ENCODE measurements around the gene TP53BP2.

The TP53BP2 gene

DNA sequence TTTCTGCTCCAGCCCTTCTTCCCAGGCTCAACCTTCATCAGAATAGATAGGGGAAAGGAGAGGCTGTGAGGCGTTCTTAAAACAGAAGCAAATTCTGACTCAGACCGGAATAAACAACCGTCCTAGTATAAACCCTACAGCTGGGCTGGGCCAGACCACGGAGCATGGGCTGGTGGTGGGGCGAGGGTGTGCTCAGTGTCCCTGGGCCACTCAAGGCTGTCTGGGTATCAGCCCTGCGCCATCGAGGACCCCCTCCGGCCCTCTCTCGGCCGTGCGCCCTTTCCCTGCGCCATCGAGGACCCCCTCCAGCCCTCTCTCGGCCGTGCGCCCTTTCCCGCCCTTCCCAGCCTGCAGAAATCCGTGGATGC, 97.4 kb downstream of the TP53BP2 start:
- no peak for DNase-seq
- Histone ChIP-seq H4K20me1 (ENCODE audit: insufficient read depth, low read length) (no peaks in the 10 kb centered on the region), H3K27ac (ENCODE audit: low read length) (no peak overlapping the region), H3K4me3 (ENCODE audit: low read depth in 1 of 2, low read length in 2 of 2) (no peak overlapping the region), H3K79me2 (ENCODE audit: insufficient read depth, low read length) (no peaks in the 10 kb centered on the region), H3K36me3 (ENCODE audit: insufficient read depth, low read length) (no peaks in the 10 kb centered on the region), H3K4me1 (ENCODE audit: insufficient read depth, low read length) (peaks cover 4% of the 10 kb centered on the region), H3K9ac (ENCODE audit: low read depth, low read length) (no peak overlapping the region), H3K9me3 (ENCODE audit: insufficient read depth, low read length, severe bottlenecking) (no peaks in the 10 kb centered on the region), H3K27me3 (ENCODE audit: insufficient read depth, low read length, poor library complexity) (no peaks in the 10 kb centered on the region), H3K4me2 (ENCODE audit: insufficient read depth, low read length) (no peak overlapping the region), H2AFZ (ENCODE audit: low read depth, low read length) (no peak overlapping the region)
- TF ChIP-seq, protein P1, sequence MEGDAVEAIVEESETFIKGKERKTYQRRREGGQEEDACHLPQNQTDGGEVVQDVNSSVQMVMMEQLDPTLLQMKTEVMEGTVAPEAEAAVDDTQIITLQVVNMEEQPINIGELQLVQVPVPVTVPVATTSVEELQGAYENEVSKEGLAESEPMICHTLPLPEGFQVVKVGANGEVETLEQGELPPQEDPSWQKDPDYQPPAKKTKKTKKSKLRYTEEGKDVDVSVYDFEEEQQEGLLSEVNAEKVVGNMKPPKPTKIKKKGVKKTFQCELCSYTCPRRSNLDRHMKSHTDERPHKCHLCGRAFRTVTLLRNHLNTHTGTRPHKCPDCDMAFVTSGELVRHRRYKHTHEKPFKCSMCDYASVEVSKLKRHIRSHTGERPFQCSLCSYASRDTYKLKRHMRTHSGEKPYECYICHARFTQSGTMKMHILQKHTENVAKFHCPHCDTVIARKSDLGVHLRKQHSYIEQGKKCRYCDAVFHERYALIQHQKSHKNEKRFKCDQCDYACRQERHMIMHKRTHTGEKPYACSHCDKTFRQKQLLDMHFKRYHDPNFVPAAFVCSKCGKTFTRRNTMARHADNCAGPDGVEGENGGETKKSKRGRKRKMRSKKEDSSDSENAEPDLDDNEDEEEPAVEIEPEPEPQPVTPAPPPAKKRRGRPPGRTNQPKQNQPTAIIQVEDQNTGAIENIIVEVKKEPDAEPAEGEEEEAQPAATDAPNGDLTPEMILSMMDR (IDR thresholded peaks at IDR 0.05; ENCODE audit: borderline replicate concordance, extremely low read depth, low read length, poor library complexity, severe bottlenecking): no peak
- no peak for TF ChIP-seq EZH2 (IDR thresholded peaks at IDR 0.05; ENCODE audit: borderline replicate concordance, low read depth, low read length, severe bottlenecking)
- ATAC-seq (ENCODE audit: insufficient read depth, low read depth): no peak

- no peak for ATAC-seq (ENCODE audit: insufficient read depth, low read depth)
- no peak for DNase-seq
- Histone ChIP-seq H3K9ac (ENCODE audit: low read depth, low read length) (no peak overlapping the region), H4K20me1 (ENCODE audit: insufficient read depth, low read length) (no peaks in the 10 kb centered on the region), H3K36me3 (ENCODE audit: insufficient read depth, low read length) (no peaks in the 10 kb centered on the region), H2AFZ (ENCODE audit: low read depth, low read length) (no peak overlapping the region), H3K4me2 (ENCODE audit: insufficient read depth, low read length) (no peak overlapping the region), H3K79me2 (ENCODE audit: insufficient read depth, low read length) (no peaks in the 10 kb centered on the region), H3K27me3 (ENCODE audit: insufficient read depth, low read length, poor library complexity) (no peaks in the 10 kb centered on the region), H3K27ac (ENCODE audit: low read length) (no peak overlapping the region), H3K9me3 (ENCODE audit: insufficient read depth, low read length, severe bottlenecking) (no peaks in the 10 kb centered on the region), H3K4me1 (ENCODE audit: insufficient read depth, low read length) (peaks cover 4% of the 10 kb centered on the region), H3K4me3 (ENCODE audit: low read depth in 1 of 2, low read length in 2 of 2) (no peak overlapping the region)
- TF ChIP-seq, protein P1 (IDR thresholded peaks at IDR 0.05; ENCODE audit: borderline replicate concordance, extremely low read depth, low read length, poor library complexity, severe bottlenecking): no peak
- no peak for TF ChIP-seq EZH2 (IDR thresholded peaks at IDR 0.05; ENCODE audit: borderline replicate concordance, low read depth, low read length, severe bottlenecking)
Observed at GRCh38 chr1:223747838-223748335, 97.9 kb downstream of the TP53BP2 start.

GRCh38 chr1:223745731-223746130, 100.0 kb downstream of the TP53BP2 start:
- Histone ChIP-seq H3K9ac (ENCODE audit: low read depth, low read length) (no peak overlapping the region), H3K4me2 (ENCODE audit: insufficient read depth, low read length) (no peak overlapping the region), H3K9me3 (ENCODE audit: insufficient read depth, low read length, severe bottlenecking) (no peaks in the 10 kb centered on the region), H4K20me1 (ENCODE audit: insufficient read depth, low read length) (no peaks in the 10 kb centered on the region), H3K27ac (ENCODE audit: low read length) (no peak overlapping the region), H3K36me3 (ENCODE audit: insufficient read depth, low read length) (no peaks in the 10 kb centered on the region), H3K79me2 (ENCODE audit: insufficient read depth, low read length) (no peaks in the 10 kb centered on the region), H2AFZ (ENCODE audit: low read depth, low read length) (no peak overlapping the region), H3K4me1 (ENCODE audit: insufficient read depth, low read length) (peaks cover 4% of the 10 kb centered on the region), H3K4me3 (ENCODE audit: low read depth in 1 of 2, low read length in 2 of 2) (no peak overlapping the region), H3K27me3 (ENCODE audit: insufficient read depth, low read length, poor library complexity) (no peaks in the 10 kb centered on the region)
- TF ChIP-seq, protein P1 (IDR thresholded peaks at IDR 0.05; ENCODE audit: borderline replicate concordance, extremely low read depth, low read length, poor library complexity, severe bottlenecking): no peak
- TF ChIP-seq EZH2 (IDR thresholded peaks at IDR 0.05; ENCODE audit: borderline replicate concordance, low read depth, low read length, severe bottlenecking): no peak
- ATAC-seq (ENCODE audit: insufficient read depth, low read depth) (no peak), DNase-seq (no peak)
